ENCODE data around the gene CXCL16. TPM values are rescaled to one million over a fixed set of nuclear protein-coding genes. Genes with fewer than 3 reads are reported as not detected.

Gene CXCL16
- total and polyA plus RNA-seq, 2 of the 13 experiments (the other 11 are each of a cell fraction or from before 2014, with no cell fraction given): 9.4 to 101 TPM

DNA sequence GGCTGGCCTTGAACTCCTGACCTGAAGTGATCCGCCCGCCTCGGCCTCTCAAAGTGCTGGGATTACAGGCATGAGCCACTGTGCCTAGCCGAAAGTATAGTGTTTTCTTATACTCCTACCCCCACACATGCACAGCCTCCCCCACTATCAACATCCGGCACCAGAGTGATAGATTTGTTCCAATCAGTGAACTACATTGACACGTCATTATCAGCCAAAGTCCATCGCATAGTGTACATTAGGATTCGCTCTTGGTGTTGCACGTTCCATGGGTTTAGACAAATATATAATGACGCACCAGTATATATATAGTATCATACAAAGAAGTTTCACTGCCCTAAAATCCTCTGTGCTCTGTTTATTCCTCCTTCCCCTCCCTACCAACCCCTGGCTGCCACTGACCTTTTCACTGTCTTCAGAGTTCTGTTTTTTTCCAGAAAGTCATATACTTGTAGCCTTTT is 20.1 kb upstream of the CXCL16 start (continued):
- TF ChIP-seq, protein P1, sequence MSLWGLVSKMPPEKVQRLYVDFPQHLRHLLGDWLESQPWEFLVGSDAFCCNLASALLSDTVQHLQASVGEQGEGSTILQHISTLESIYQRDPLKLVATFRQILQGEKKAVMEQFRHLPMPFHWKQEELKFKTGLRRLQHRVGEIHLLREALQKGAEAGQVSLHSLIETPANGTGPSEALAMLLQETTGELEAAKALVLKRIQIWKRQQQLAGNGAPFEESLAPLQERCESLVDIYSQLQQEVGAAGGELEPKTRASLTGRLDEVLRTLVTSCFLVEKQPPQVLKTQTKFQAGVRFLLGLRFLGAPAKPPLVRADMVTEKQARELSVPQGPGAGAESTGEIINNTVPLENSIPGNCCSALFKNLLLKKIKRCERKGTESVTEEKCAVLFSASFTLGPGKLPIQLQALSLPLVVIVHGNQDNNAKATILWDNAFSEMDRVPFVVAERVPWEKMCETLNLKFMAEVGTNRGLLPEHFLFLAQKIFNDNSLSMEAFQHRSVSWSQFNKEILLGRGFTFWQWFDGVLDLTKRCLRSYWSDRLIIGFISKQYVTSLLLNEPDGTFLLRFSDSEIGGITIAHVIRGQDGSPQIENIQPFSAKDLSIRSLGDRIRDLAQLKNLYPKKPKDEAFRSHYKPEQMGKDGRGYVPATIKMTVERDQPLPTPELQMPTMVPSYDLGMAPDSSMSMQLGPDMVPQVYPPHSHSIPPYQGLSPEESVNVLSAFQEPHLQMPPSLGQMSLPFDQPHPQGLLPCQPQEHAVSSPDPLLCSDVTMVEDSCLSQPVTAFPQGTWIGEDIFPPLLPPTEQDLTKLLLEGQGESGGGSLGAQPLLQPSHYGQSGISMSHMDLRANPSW (CRISPR knock-in tag; IDR thresholded peaks at IDR 0.05; ENCODE audit: borderline replicate concordance): 0 out of 2 replicates have a peak, but pooled peaks have one; percentile 74
- TF ChIP-seq ZZZ3 (CRISPR knock-in tag; IDR thresholded peaks at IDR 0.05; ENCODE audit: borderline replicate concordance) (peak; percentile 75; the same call in 1 of the 2 replicates), ARID2 (CRISPR knock-in tag; IDR thresholded peaks at IDR 0.05; ENCODE audit: borderline replicate concordance) (peak; percentile 44; the same call in 1 of the 2 replicates), YEATS2 (CRISPR knock-in tag; IDR thresholded peaks at IDR 0.05; ENCODE audit: borderline replicate concordance) (peak; percentile 61; the same call in 1 of the 2 replicates), RORA (CRISPR knock-in tag; IDR thresholded peaks at IDR 0.05) (no peak), SRSF4 (IDR thresholded peaks at IDR 0.05; ENCODE audit: low read depth, low read length, poor library complexity, severe bottlenecking) (no peak), EEA1 (CRISPR knock-in tag; IDR thresholded peaks at IDR 0.05; ENCODE audit: borderline replicate concordance) (no peak), XBP1 (CRISPR knock-in tag; IDR thresholded peaks at IDR 0.05) (no peak; the same call in 1 of the 2 replicates), KDM2A (CRISPR knock-in tag; IDR thresholded peaks at IDR 0.05; ENCODE audit: borderline replicate concordance, low read depth) (peak; percentile 51), ZNF629 (CRISPR knock-in tag; conservative IDR thresholded peaks at IDR 0.05) (no peak), PCBP1 (IDR thresholded peaks at IDR 0.05; ENCODE audit: borderline replicate concordance, low read depth, low read length) (no peak), TOE1 (CRISPR knock-in tag; IDR thresholded peaks at IDR 0.05) (no peak), MTF1 (CRISPR knock-in tag; IDR thresholded peaks at IDR 0.05) (no peak), KDM1A (CRISPR knock-in tag; IDR thresholded peaks at IDR 0.05) (no peak), CREB1 (IDR thresholded peaks at IDR 0.05) (peak; percentile 96), CREB1 (CRISPR knock-in tag; IDR thresholded peaks at IDR 0.05) (peak; percentile 93), RAD21 (CRISPR knock-in tag; IDR thresholded peaks at IDR 0.05) (no peak; the same call in 1 of the 2 replicates), CCAR2 (optimal IDR thresholded peaks at IDR 0.05; ENCODE audit: low read depth, low read length) (no peak), HES4 (CRISPR knock-in tag; IDR thresholded peaks at IDR 0.05; ENCODE audit: borderline replicate concordance) (no peak)
- TF ChIP-seq, protein P2, sequence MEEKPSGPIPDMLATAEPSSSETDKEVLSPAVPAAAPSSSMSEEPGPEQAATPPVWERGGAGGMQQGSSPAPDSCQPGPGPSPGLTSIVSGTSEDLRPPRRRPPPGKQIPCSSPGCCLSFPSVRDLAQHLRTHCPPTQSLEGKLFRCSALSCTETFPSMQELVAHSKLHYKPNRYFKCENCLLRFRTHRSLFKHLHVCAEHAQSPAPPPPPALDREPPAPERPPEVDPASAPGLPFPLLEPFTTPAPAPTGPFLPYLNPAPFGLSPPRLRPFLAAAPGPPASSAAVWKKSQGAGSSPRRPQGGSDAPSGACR (CRISPR knock-in tag; IDR thresholded peaks at IDR 0.05): 0 out of 2 replicates have a peak, but pooled peaks have one; percentile 58
- TF ChIP-seq, protein P3, sequence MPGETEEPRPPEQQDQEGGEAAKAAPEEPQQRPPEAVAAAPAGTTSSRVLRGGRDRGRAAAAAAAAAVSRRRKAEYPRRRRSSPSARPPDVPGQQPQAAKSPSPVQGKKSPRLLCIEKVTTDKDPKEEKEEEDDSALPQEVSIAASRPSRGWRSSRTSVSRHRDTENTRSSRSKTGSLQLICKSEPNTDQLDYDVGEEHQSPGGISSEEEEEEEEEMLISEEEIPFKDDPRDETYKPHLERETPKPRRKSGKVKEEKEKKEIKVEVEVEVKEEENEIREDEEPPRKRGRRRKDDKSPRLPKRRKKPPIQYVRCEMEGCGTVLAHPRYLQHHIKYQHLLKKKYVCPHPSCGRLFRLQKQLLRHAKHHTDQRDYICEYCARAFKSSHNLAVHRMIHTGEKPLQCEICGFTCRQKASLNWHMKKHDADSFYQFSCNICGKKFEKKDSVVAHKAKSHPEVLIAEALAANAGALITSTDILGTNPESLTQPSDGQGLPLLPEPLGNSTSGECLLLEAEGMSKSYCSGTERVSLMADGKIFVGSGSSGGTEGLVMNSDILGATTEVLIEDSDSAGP (CRISPR knock-in tag; IDR thresholded peaks at IDR 0.05; ENCODE audit: borderline replicate concordance): no peak; the same call in 1 of the 2 replicates
- TF ChIP-seq, protein P4, sequence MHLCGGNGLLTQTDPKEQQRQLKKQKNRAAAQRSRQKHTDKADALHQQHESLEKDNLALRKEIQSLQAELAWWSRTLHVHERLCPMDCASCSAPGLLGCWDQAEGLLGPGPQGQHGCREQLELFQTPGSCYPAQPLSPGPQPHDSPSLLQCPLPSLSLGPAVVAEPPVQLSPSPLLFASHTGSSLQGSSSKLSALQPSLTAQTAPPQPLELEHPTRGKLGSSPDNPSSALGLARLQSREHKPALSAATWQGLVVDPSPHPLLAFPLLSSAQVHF (CRISPR knock-in tag; IDR thresholded peaks at IDR 0.05): peak; percentile 72; the same call in 1 of the 2 replicates
- TF ChIP-seq, protein P5, sequence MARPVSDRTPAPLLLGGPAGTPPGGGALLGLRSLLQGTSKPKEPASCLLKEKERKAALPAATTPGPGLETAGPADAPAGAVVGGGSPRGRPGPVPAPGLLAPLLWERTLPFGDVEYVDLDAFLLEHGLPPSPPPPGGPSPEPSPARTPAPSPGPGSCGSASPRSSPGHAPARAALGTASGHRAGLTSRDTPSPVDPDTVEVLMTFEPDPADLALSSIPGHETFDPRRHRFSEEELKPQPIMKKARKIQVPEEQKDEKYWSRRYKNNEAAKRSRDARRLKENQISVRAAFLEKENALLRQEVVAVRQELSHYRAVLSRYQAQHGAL (CRISPR knock-in tag; IDR thresholded peaks at IDR 0.05; ENCODE audit: not compliant biosample characterization): no peak

Data from HepG2 (cell line).